ENCODE results near the gene HGF.

Gene HGF

DNA sequence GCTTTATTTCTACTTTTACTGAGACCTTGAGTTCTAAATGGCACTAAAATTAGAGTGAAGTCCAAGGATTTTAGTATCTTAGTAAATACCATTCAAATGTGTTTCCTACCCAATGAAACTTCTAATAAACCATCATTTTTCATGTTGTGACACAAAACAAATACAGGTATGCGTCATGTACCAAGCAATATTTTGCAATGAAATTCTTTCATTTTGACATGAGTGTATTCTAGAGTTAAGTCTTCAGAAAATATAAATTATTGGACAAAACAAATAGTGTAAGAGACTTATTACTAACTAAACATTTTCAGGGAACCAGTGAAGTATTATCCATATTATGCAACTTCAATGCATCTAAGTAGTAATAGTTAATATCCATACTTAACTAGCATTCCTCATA, 16.5 kb downstream of the HGF start:
- Histone ChIP-seq H3K36me3 (ENCODE audit: control insufficient read depth in 2 of 2, insufficient read depth in 2 of 2, low read length in 2 of 2) (no peaks in the 10 kb centered on the region), H3K4me3 (ENCODE audit: low read length in 2 of 2) (no peak overlapping the region), H3K9me3 (ENCODE audit: control insufficient read depth in 2 of 2, low read length in 2 of 2) (no peaks in the 10 kb centered on the region), H3K27me3 (ENCODE audit: control insufficient read depth in 2 of 2, insufficient read depth in 2 of 2, low read length in 2 of 2) (no peaks in the 10 kb centered on the region), H3K27ac (ENCODE audit: low read depth in 2 of 2, low read length in 2 of 2) (no peak overlapping the region), H3K4me1 (ENCODE audit: control insufficient read depth in 2 of 2, insufficient read depth in 2 of 2, low read length in 2 of 2) (no peaks in the 10 kb centered on the region), H3K9ac (ENCODE audit: low read depth in 1 of 2, low read length in 2 of 2) (no peak overlapping the region)

DNA sequence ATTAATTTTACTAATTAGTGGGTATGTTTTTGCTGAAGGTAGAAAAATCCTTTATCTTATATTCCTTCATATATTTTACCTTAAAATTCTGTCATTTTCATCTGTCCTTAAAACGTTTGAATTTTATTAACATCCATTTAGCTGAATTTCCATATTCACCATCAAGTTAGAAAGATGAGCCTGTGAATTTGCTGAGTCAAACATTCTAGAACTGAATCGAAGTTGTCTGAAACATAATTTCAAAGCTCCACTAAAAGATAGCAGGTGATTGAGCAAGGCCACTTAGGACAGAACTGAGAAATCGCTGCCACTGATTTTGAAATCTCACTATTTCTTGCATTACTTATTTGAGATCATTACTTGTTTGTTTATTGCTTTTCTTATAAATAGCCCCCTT, 17.5 kb downstream of the HGF start:
- Histone ChIP-seq H3K36me3 (ENCODE audit: control insufficient read depth in 2 of 2, insufficient read depth in 2 of 2, low read length in 2 of 2) (no peaks in the 10 kb centered on the region), H3K4me1 (ENCODE audit: control insufficient read depth in 2 of 2, insufficient read depth in 2 of 2, low read length in 2 of 2) (no peaks in the 10 kb centered on the region), H3K27ac (ENCODE audit: low read depth in 2 of 2, low read length in 2 of 2) (no peak overlapping the region), H3K9ac (ENCODE audit: low read depth in 1 of 2, low read length in 2 of 2) (no peak overlapping the region), H3K27me3 (ENCODE audit: control insufficient read depth in 2 of 2, insufficient read depth in 2 of 2, low read length in 2 of 2) (no peaks in the 10 kb centered on the region), H3K4me3 (ENCODE audit: low read length in 2 of 2) (no peak overlapping the region), H3K9me3 (ENCODE audit: control insufficient read depth in 2 of 2, low read length in 2 of 2) (no peaks in the 10 kb centered on the region)

DNA sequence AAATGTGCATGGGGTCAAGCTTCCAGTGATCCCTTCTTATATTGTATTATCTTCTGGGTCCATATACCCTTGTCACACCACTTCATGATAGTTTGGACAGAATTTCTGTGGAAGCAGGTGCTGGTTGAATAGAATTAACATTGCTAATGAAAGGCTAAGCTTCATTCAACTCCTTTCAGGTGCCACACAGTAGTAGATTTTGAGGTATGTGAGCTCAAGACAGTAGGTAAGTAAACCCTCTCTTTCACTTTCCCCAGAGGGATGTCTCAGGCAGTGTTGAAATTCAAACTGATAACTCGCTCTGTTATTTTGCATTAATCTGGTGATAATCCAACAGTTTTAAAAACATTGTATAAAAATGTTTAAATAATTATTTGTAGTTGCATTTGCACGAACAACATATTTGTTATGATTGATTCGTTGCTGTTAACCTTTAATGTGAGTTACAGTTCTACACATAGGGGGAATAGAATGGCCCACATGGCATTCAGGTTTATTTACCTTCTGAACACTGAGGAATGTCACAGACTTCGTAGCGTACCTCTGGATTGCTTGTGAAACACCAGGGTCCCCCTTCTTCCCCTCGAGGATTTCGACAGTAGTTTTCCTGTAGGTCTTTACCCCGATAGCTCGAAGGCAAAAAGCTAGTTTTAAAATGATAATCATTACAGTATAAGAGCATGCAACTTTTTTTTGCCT, 18.1 kb downstream of the HGF start:
- H3K27me3 ChIP-seq (ENCODE audit: control insufficient read depth in 2 of 2, insufficient read depth in 2 of 2, low read length in 2 of 2) = no peaks in the 10 kb centered on the region
- no peak overlapping the region for H3K9ac ChIP-seq (ENCODE audit: low read depth in 1 of 2, low read length in 2 of 2)
- H3K9me3 ChIP-seq (ENCODE audit: control insufficient read depth in 2 of 2, low read length in 2 of 2) = no peaks in the 10 kb centered on the region
- H3K4me1 ChIP-seq (ENCODE audit: control insufficient read depth in 2 of 2, insufficient read depth in 2 of 2, low read length in 2 of 2) = no peaks in the 10 kb centered on the region
- no peak overlapping the region for H3K27ac ChIP-seq (ENCODE audit: low read depth in 2 of 2, low read length in 2 of 2)
- H3K36me3 ChIP-seq (ENCODE audit: control insufficient read depth in 2 of 2, insufficient read depth in 2 of 2, low read length in 2 of 2) = no peaks in the 10 kb centered on the region
- no peak overlapping the region for H3K4me3 ChIP-seq (ENCODE audit: low read length in 2 of 2)

DNA sequence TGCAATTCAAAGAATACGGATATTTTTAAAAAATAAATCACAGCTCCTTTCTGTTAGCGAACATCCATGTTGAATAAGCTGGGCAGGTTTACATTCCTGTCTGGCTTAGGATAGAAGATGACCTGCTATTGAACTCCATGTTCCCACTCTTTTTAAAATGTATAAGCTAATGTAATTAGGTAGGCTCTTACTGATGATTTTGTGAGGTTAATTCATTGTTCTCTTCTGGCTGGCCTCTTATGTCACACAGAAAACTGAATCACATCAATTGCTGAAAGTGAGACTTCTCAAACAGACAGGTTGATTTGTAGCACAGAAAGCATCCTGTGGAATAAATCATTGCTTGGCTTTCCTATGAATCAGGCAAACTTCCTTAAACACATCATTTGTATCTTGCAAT, 24.2 kb downstream of the HGF start:
- Histone ChIP-seq H3K4me3 (ENCODE audit: low read length in 2 of 2) (no peak overlapping the region), H3K27me3 (ENCODE audit: control insufficient read depth in 2 of 2, insufficient read depth in 2 of 2, low read length in 2 of 2) (no peaks in the 10 kb centered on the region), H3K9ac (ENCODE audit: low read depth in 1 of 2, low read length in 2 of 2) (no peak overlapping the region), H3K36me3 (ENCODE audit: control insufficient read depth in 2 of 2, insufficient read depth in 2 of 2, low read length in 2 of 2) (no peaks in the 10 kb centered on the region), H3K4me1 (ENCODE audit: control insufficient read depth in 2 of 2, insufficient read depth in 2 of 2, low read length in 2 of 2) (no peaks in the 10 kb centered on the region), H3K27ac (ENCODE audit: low read depth in 2 of 2, low read length in 2 of 2) (no peak overlapping the region), H3K9me3 (ENCODE audit: control insufficient read depth in 2 of 2, low read length in 2 of 2) (no peaks in the 10 kb centered on the region)

DNA sequence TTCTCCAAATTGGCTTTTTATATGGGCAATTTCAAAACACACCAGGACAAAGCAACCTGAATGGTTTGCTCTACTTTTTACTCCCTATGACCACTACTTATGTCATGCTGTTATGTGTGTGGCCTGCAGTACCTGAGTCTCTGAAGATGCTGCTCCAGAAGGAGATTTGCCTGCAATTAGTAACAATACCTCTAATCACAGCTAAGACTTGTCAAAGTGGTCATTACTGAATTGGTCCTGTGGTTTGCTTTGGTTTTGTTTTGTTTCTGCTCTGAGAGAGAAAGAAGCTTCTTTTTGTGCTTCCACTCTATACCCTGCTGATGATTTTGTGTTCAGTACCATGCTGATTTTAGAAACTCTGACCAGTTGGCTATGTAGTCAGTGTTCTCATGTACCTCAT, 25.5 kb downstream of the HGF start:
- Histone ChIP-seq H3K27ac (ENCODE audit: low read depth in 2 of 2, low read length in 2 of 2) (no peak overlapping the region), H3K36me3 (ENCODE audit: control insufficient read depth in 2 of 2, insufficient read depth in 2 of 2, low read length in 2 of 2) (no peaks in the 10 kb centered on the region), H3K27me3 (ENCODE audit: control insufficient read depth in 2 of 2, insufficient read depth in 2 of 2, low read length in 2 of 2) (no peaks in the 10 kb centered on the region), H3K4me3 (ENCODE audit: low read length in 2 of 2) (no peak overlapping the region), H3K9me3 (ENCODE audit: control insufficient read depth in 2 of 2, low read length in 2 of 2) (no peaks in the 10 kb centered on the region), H3K4me1 (ENCODE audit: control insufficient read depth in 2 of 2, insufficient read depth in 2 of 2, low read length in 2 of 2) (no peaks in the 10 kb centered on the region), H3K9ac (ENCODE audit: low read depth in 1 of 2, low read length in 2 of 2) (no peak overlapping the region)

DNA sequence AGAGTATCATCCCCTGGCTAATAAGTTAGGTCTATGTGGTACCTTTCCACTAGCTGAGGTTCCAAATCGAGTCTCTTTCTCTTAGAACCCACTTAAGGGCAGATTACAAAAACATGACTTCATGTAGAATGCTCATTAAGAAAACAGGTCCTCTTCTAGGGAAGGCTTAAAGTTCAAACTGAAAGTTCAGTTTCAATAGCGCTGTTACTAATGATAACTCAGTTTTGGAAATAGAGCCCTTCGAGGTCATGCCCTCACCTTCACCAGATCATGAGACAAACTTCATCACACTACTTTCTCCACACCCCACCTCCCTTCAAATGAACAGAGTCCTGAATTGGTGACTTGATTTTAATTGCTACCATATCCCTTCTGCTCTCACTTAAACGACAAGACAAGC, 26.2 kb downstream of the HGF start:
- Histone ChIP-seq H3K4me1 (ENCODE audit: control insufficient read depth in 2 of 2, insufficient read depth in 2 of 2, low read length in 2 of 2) (no peaks in the 10 kb centered on the region), H3K36me3 (ENCODE audit: control insufficient read depth in 2 of 2, insufficient read depth in 2 of 2, low read length in 2 of 2) (no peaks in the 10 kb centered on the region), H3K27ac (ENCODE audit: low read depth in 2 of 2, low read length in 2 of 2) (no peak overlapping the region), H3K4me3 (ENCODE audit: low read length in 2 of 2) (no peak overlapping the region), H3K9ac (ENCODE audit: low read depth in 1 of 2, low read length in 2 of 2) (no peak overlapping the region), H3K9me3 (ENCODE audit: control insufficient read depth in 2 of 2, low read length in 2 of 2) (no peaks in the 10 kb centered on the region), H3K27me3 (ENCODE audit: control insufficient read depth in 2 of 2, insufficient read depth in 2 of 2, low read length in 2 of 2) (no peaks in the 10 kb centered on the region)

DNA sequence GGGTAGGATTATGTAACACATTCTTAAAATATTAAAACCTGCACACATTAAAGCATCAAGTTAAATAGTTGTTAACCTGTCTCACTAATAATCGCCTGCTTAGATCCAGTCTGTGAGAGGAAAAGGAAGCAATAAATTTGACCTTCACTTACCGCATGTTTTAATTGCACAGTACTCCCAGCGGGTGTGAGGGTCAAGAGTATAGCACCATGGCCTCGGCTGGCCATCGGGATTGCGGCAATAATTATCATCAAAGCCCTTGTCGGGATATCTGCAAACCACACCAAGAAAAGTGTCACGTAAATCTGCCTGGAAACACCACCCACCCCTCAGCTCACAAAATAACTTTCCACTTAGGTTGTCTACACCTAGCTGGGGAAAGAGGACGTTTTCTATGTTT, 26.6 kb downstream of the HGF start:
- no peaks in the 10 kb centered on the region for H3K36me3 ChIP-seq (ENCODE audit: control insufficient read depth in 2 of 2, insufficient read depth in 2 of 2, low read length in 2 of 2)
- H3K9me3 ChIP-seq (ENCODE audit: control insufficient read depth in 2 of 2, low read length in 2 of 2) = no peaks in the 10 kb centered on the region
- H3K27me3 ChIP-seq (ENCODE audit: control insufficient read depth in 2 of 2, insufficient read depth in 2 of 2, low read length in 2 of 2) = no peaks in the 10 kb centered on the region

DNA sequence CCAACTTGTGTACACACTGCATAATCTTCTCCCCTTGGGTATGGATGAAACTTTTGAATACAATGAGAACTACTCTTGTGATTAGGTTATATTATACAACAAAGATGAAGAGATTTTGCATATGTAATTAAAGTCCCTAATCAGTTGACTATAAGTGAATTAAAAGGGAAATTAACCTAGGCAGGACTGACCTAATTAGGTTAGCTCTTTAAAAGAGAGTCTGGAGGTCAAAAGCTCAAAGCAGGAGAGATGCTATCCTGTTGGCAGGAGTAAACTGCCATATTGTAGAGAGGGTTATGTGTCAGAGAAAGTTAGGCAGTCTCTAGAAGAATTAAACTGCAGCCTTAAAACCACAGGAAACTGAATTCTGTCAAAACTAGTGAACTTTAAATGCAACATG, 29.4 kb downstream of the HGF start:
- H3K9ac ChIP-seq (ENCODE audit: low read depth in 1 of 2, low read length in 2 of 2) = no peak overlapping the region
- no peaks in the 10 kb centered on the region for H3K36me3 ChIP-seq (ENCODE audit: control insufficient read depth in 2 of 2, insufficient read depth in 2 of 2, low read length in 2 of 2)
- H3K27me3 ChIP-seq (ENCODE audit: control insufficient read depth in 2 of 2, insufficient read depth in 2 of 2, low read length in 2 of 2) = no peaks in the 10 kb centered on the region
- H3K4me1 ChIP-seq (ENCODE audit: control insufficient read depth in 2 of 2, insufficient read depth in 2 of 2, low read length in 2 of 2) = no peaks in the 10 kb centered on the region
- no peak overlapping the region for H3K27ac ChIP-seq (ENCODE audit: low read depth in 2 of 2, low read length in 2 of 2)
- no peak overlapping the region for H3K4me3 ChIP-seq (ENCODE audit: low read length in 2 of 2)
- H3K9me3 ChIP-seq (ENCODE audit: control insufficient read depth in 2 of 2, low read length in 2 of 2) = no peaks in the 10 kb centered on the region

More for the DNA sequence above, 26.6 kb downstream of the HGF start:
- Histone ChIP-seq H3K27ac (ENCODE audit: low read depth in 2 of 2, low read length in 2 of 2) (no peak overlapping the region), H3K9ac (ENCODE audit: low read depth in 1 of 2, low read length in 2 of 2) (no peak overlapping the region), H3K4me3 (ENCODE audit: low read length in 2 of 2) (no peak overlapping the region), H3K4me1 (ENCODE audit: control insufficient read depth in 2 of 2, insufficient read depth in 2 of 2, low read length in 2 of 2) (no peaks in the 10 kb centered on the region)

DNA sequence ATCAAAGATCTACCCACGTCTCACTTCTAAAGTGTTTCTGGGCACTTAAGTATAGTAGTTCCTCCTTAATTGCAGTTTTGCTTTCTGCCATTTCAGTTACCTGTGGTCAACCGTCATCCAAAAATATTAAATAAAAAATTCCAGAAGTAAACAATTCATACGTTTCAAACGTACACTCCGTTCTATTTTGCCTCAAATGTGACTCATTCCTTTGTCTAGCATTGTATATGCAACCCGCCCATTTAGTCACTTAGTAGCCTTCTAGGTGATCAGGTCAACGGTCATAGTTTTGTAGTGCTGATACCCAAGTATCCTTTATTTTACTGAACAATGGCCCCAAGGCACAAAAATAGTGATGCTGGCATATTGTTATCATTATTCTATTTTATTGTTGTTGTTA, 33.8 kb downstream of the HGF start:
- Histone ChIP-seq H3K9ac (ENCODE audit: low read depth in 1 of 2, low read length in 2 of 2) (no peak overlapping the region), H3K36me3 (ENCODE audit: control insufficient read depth in 2 of 2, insufficient read depth in 2 of 2, low read length in 2 of 2) (no peaks in the 10 kb centered on the region), H3K4me3 (ENCODE audit: low read length in 2 of 2) (no peak overlapping the region), H3K4me1 (ENCODE audit: control insufficient read depth in 2 of 2, insufficient read depth in 2 of 2, low read length in 2 of 2) (no peaks in the 10 kb centered on the region), H3K9me3 (ENCODE audit: control insufficient read depth in 2 of 2, low read length in 2 of 2) (no peaks in the 10 kb centered on the region), H3K27ac (ENCODE audit: low read depth in 2 of 2, low read length in 2 of 2) (no peak overlapping the region), H3K27me3 (ENCODE audit: control insufficient read depth in 2 of 2, insufficient read depth in 2 of 2, low read length in 2 of 2) (no peaks in the 10 kb centered on the region)

DNA sequence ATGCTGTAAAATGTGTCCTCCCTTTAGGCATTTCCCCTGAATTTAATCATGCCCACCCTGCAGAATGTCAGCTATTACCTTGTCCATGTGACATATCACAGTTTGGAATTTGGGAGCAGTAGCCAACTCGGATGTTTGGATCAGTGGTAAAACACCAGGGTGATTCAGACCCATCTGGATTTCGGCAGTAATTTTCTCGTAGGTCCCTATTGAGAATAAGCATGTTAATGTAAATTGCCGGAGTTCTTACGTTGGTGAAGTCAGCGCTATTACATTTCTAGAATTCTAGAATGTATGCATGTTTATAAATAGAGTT, 44.1 kb downstream of the HGF start:
- Histone ChIP-seq H3K9me3 (ENCODE audit: control insufficient read depth in 2 of 2, low read length in 2 of 2) (no peaks in the 10 kb centered on the region), H3K36me3 (ENCODE audit: control insufficient read depth in 2 of 2, insufficient read depth in 2 of 2, low read length in 2 of 2) (no peaks in the 10 kb centered on the region), H3K4me3 (ENCODE audit: low read length in 2 of 2) (no peak overlapping the region), H3K27me3 (ENCODE audit: control insufficient read depth in 2 of 2, insufficient read depth in 2 of 2, low read length in 2 of 2) (no peaks in the 10 kb centered on the region), H3K27ac (ENCODE audit: low read depth in 2 of 2, low read length in 2 of 2) (no peak overlapping the region), H3K4me1 (ENCODE audit: control insufficient read depth in 2 of 2, insufficient read depth in 2 of 2, low read length in 2 of 2) (no peaks in the 10 kb centered on the region), H3K9ac (ENCODE audit: low read depth in 1 of 2, low read length in 2 of 2) (no peak overlapping the region)
